ENCODE results near the gene GNA14. TPM values are rescaled to one million over a fixed set of nuclear protein-coding genes. Genes with fewer than 3 reads are reported as not detected.

GNA14 gene
- total and polyA plus RNA-seq, 2 donors (not counting 3 experiments of a cell fraction or from before 2014, with no cell fraction given) = 2.1 to 3.3 TPM

GRCh38 chr9:77595426-77596095 lies 52.6 kb downstream of the GNA14 start:
- intact Hi-C loops (cut with micrococcal nuclease) = loop anchor here (1.0 to 5.0 kb wide), 2 partner anchors 80 to 252 kb away; no protein-coding TSS in a partner anchor
- dilution Hi-C loops (cut with MboI; ENCODE audit: extremely low pct_ligation_motif_present, low sequenced_read_pairs) = no loop called here
- Histone ChIP-seq H3K9me1 (replicated peaks; ENCODE audit: control insufficient read depth, extremely low read depth, insufficient read depth, low read length) (no peaks in the 10 kb centered on the region), H3K4me1 (ENCODE audit: control insufficient read depth, extremely low read depth, insufficient read depth, low read length) (peaks cover 45% of the 10 kb centered on the region), H3K4me2 (ENCODE audit: insufficient read depth, low read length) (peak overlapping the region; percentile 61), H3K9me3 (replicated peaks; ENCODE audit: control insufficient read depth, insufficient read depth, low read length) (no peaks in the 10 kb centered on the region), H3K4me3 (replicated peaks in 1 of 3; ENCODE audit: insufficient read depth in 1 of 3, low read depth in 1 of 3, low read length in 3 of 3) (peak overlapping the region in 1 of 3 experiments; percentile 32), H3K27me3 (ENCODE audit: control insufficient read depth in 2 of 2, insufficient read depth in 2 of 2, low read length in 2 of 2) (no peaks in the 10 kb centered on the region), H4K20me1 (replicated peaks; ENCODE audit: control insufficient read depth, extremely low read depth, insufficient read depth, low read length) (no peaks in the 10 kb centered on the region), H2AFZ (ENCODE audit: low read depth, low read length) (peak overlapping the region; percentile 47), H3K9ac (replicated peaks; ENCODE audit: extremely low read depth, insufficient read depth, low read length) (no peak overlapping the region), H3K79me2 (ENCODE audit: control insufficient read depth, insufficient read depth, low read length) (no peaks in the 10 kb centered on the region), H3K36me3 (ENCODE audit: control insufficient read depth in 2 of 2, extremely low read depth in 1 of 2, insufficient read depth in 2 of 2, low read length in 2 of 2) (no peaks in the 10 kb centered on the region), H3K27ac (ENCODE audit: insufficient read depth, low read depth, low read length) (peak overlapping the region; percentile 65)
- CTCF ChIA-PET = interaction anchor here (0.7 to 3.7 kb wide), 4 partner anchors 24 to 138 kb away, joined by 3 to 16 read pairs (median 5); no protein-coding TSS in a partner anchor
- TF ChIP-seq FOS (IDR thresholded peaks at IDR 0.05; ENCODE audit: borderline replicate concordance, insufficient read depth, low read length) (peak; percentile 16), GATA2 (IDR thresholded peaks at IDR 0.05; ENCODE audit: insufficient read depth, insufficient read length, low read depth, low read length) (peak; percentile 83), POLR2A (IDR thresholded peaks at IDR 0.05; ENCODE audit: low read depth, low read length) (peak; percentile 25)
- TF ChIP-seq, protein P1, sequence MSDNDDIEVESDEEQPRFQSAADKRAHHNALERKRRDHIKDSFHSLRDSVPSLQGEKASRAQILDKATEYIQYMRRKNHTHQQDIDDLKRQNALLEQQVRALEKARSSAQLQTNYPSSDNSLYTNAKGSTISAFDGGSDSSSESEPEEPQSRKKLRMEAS (IDR thresholded peaks at IDR 0.05; ENCODE audit: insufficient read depth, insufficient read length) = no peak
- BruUV-seq (replicated peaks) = no TSS peak
- FAIRE-seq (peak; percentile 95), DNase-seq (ENCODE audit: low read depth, low spot score) (peak; percentile 92)
- POLR2A ChIA-PET = interaction anchor here (0.5 kb wide), 1 partner anchor 113 kb away, joined by 3 read pairs; no protein-coding TSS in a partner anchor

- no TSS peak for BruUV-seq (replicated peaks)
- Histone ChIP-seq H3K27ac (ENCODE audit: insufficient read depth, low read depth, low read length) (peak overlapping the region; percentile 65), H3K27me3 (ENCODE audit: control insufficient read depth in 2 of 2, insufficient read depth in 2 of 2, low read length in 2 of 2) (no peaks in the 10 kb centered on the region), H3K4me2 (ENCODE audit: insufficient read depth, low read length) (peak overlapping the region; percentile 61), H3K36me3 (ENCODE audit: control insufficient read depth in 2 of 2, extremely low read depth in 1 of 2, insufficient read depth in 2 of 2, low read length in 2 of 2) (no peaks in the 10 kb centered on the region), H2AFZ (ENCODE audit: low read depth, low read length) (no peak overlapping the region), H4K20me1 (replicated peaks; ENCODE audit: control insufficient read depth, extremely low read depth, insufficient read depth, low read length) (no peaks in the 10 kb centered on the region), H3K9me1 (replicated peaks; ENCODE audit: control insufficient read depth, extremely low read depth, insufficient read depth, low read length) (no peaks in the 10 kb centered on the region), H3K9ac (replicated peaks; ENCODE audit: extremely low read depth, insufficient read depth, low read length) (no peak overlapping the region), H3K9me3 (replicated peaks; ENCODE audit: control insufficient read depth, insufficient read depth, low read length) (no peaks in the 10 kb centered on the region), H3K4me1 (ENCODE audit: control insufficient read depth, extremely low read depth, insufficient read depth, low read length) (peaks cover 45% of the 10 kb centered on the region), H3K79me2 (ENCODE audit: control insufficient read depth, insufficient read depth, low read length) (no peaks in the 10 kb centered on the region), H3K4me3 (replicated peaks in 1 of 3; ENCODE audit: insufficient read depth in 1 of 3, low read depth in 1 of 3, low read length in 3 of 3) (no peak overlapping the region)
- TF ChIP-seq FOS (IDR thresholded peaks at IDR 0.05; ENCODE audit: borderline replicate concordance, insufficient read depth, low read length) (no peak), JUN (IDR thresholded peaks at IDR 0.05; ENCODE audit: borderline replicate concordance, insufficient read depth, insufficient read length, low read depth) (no peak), EZH2 (IDR thresholded peaks at IDR 0.05; ENCODE audit: borderline replicate concordance, low read depth, low read length, severe bottlenecking) (no peak), POLR2AphosphoS5 (IDR thresholded peaks at IDR 0.05; ENCODE audit: insufficient read depth, low read depth, low read length) (no peak), POLR2A (IDR thresholded peaks at IDR 0.05; ENCODE audit: low read depth, low read length) (no peak), MYC (IDR thresholded peaks at IDR 0.05; ENCODE audit: low read depth, low read length) (no peak), GATA2 (IDR thresholded peaks at IDR 0.05; ENCODE audit: insufficient read depth, insufficient read length, low read depth, low read length) (no peak), CTCF (IDR thresholded peaks at IDR 0.05; ENCODE audit: extremely low read depth in 1 of 2, insufficient read depth in 1 of 2, low read depth in 1 of 2, low read length in 2 of 2) (no peak)
- TF ChIP-seq, protein P1 (IDR thresholded peaks at IDR 0.05; ENCODE audit: insufficient read depth, insufficient read length) = no peak
- dilution Hi-C loops (cut with MboI; ENCODE audit: extremely low pct_ligation_motif_present, low sequenced_read_pairs) = no loop called here
- FAIRE-seq (no peak), DNase-seq (ENCODE audit: low read depth, low spot score) (no peak)
- intact Hi-C loops (cut with micrococcal nuclease) = loop anchor here (1.0 to 5.0 kb wide), 2 partner anchors 80 to 252 kb away; no protein-coding TSS in a partner anchor
- POLR2A ChIA-PET = no interaction called here
- CTCF ChIA-PET = interaction anchor here (0.7 to 2.3 kb wide), 3 partner anchors 11 to 138 kb away, joined by 3 to 7 read pairs (median 4); no protein-coding TSS in a partner anchor
Measured at GRCh38 chr9:77594963-77595362, 53.2 kb downstream of the GNA14 start.
